ENCODE results near the gene MVB12B. TPM values are rescaled to one million over a fixed set of nuclear protein-coding genes. Genes with fewer than 3 reads are reported as not detected.
A peak's percentile ranks its signal among the peaks of the same experiment; 100 is the strongest.

Gene MVB12B
- total and polyA plus RNA-seq, 8 donors, result 19.9 to 25.3 (median 22.8) TPM

DNA sequence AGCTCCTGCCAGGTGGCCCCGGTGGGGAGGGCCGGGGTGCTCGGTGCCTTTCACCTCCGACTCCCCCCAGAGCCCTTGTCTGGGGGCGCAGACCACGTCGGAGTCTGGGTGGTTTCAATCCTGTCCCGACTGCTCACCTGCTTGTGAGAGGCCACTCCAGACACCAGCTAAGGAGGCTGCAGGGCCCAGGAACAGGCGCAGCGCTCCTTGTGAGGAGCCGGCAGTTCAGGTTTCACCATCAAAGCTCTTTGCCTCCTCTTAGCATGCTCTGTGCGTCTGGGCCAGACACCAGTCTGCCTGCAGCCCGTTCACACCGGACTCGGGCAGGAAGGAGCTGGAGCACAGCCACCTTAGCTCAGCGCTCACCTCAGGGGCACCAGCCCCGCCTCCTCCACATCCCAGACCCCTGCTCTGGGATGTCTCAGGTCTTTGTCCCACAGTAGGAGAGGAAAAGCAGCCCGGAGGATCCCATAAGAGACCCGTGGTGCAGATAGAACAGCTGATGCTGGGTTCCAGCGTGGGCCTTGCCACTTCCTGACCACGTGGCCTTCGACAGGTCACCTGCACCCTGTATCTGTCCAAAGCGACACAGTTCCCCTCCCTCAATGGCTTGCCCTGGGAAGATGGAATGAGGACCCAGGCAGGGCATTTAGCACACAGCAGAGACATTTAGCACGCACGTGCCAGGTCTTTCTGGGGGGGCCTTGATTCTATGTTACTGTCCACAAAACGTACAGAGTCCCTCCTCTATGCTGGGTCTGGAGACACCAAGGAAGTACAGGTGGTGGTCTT, 180.9 kb downstream of the MVB12B start:
- Histone ChIP-seq H3K9me3 (no peaks in the 10 kb centered on the region), H3K27ac (no peak overlapping the region), H3K27me3 (peaks cover 0 to 6% of the 10 kb centered on the region in 2 donors), H3K4me3 (no peak overlapping the region), H3K4me1 (no peaks in the 10 kb centered on the region), H3K36me3 (peaks cover 0 to 23% of the 10 kb centered on the region in 2 donors)
- TF ChIP-seq, protein P1, sequence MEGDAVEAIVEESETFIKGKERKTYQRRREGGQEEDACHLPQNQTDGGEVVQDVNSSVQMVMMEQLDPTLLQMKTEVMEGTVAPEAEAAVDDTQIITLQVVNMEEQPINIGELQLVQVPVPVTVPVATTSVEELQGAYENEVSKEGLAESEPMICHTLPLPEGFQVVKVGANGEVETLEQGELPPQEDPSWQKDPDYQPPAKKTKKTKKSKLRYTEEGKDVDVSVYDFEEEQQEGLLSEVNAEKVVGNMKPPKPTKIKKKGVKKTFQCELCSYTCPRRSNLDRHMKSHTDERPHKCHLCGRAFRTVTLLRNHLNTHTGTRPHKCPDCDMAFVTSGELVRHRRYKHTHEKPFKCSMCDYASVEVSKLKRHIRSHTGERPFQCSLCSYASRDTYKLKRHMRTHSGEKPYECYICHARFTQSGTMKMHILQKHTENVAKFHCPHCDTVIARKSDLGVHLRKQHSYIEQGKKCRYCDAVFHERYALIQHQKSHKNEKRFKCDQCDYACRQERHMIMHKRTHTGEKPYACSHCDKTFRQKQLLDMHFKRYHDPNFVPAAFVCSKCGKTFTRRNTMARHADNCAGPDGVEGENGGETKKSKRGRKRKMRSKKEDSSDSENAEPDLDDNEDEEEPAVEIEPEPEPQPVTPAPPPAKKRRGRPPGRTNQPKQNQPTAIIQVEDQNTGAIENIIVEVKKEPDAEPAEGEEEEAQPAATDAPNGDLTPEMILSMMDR (IDR thresholded peaks at IDR 0.05), result no peak
- DNase-seq (peak in 2 of 4 donors; percentile 60 to 61), ATAC-seq (peak; percentile 68)
- intact Hi-C loops (cut with DNase I), result loop anchor here in 1 of 2 donors (10.0 kb wide), 1 partner anchor 47 kb away; no protein-coding TSS in a partner anchor

DNA sequence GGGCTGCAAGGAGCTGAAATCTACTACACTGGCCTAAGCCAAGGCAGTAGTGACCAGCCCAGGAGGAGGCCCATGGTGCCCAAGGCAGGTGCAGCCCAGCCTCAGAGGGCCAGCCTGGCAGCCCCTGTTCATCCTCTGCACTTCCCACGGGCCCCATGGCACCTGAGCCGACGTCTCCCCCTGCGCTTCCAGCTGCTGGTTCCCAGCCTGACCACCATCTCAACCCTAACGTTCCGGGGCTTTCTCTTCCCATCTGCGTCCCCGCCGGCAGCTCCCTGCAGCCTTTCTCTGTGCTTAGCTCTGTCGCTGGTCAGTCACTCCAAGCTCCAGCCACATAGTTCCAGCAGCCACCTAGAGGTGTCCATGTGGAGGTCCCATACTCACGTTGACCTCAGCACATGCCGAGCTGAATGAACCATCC, 181.6 kb downstream of the MVB12B start:
- Histone ChIP-seq H3K27ac (no peak overlapping the region), H3K4me3 (no peak overlapping the region), H3K9me3 (no peaks in the 10 kb centered on the region), H3K27me3 (peaks cover 4 to 12% of the 10 kb centered on the region in 2 donors), H3K36me3 (peaks cover 0 to 21% of the 10 kb centered on the region in 2 donors), H3K4me1 (no peaks in the 10 kb centered on the region)
- TF ChIP-seq, protein P1 (IDR thresholded peaks at IDR 0.05), result no peak
- peak in 1 of 4 donors; percentile 56 for DNase-seq
- intact Hi-C loops (cut with DNase I), result loop anchor here in 1 of 2 donors (10.0 kb wide), 1 partner anchor 47 kb away; no protein-coding TSS in a partner anchor
- ATAC-seq, result no peak

DNA sequence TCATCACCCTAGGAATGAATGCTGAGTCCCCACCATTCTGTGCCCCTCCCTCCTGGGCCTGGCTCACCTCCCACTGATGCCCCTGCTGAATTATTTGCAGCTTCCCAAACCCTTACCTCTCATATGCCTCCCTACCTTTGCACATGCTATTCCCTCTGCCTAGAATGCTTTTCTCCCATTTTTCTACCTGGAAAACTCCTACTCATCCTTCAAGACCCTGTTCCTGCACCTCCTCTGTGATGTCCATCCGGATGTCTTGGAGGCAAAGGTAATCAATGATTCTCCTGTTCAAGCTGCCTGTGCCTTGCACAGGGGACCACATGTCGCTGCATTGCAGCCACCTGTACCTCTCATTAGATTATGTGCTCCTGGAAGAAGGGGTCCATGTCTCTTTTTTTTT, 182.3 kb downstream of the MVB12B start:
- TF ChIP-seq, protein P1 (IDR thresholded peaks at IDR 0.05), result no peak
- intact Hi-C loops (cut with DNase I), result loop anchor here in 1 of 2 donors (10.0 kb wide), 1 partner anchor 46 kb away; no protein-coding TSS in a partner anchor
- H3K36me3 ChIP-seq, result peaks cover 0 to 13% of the 10 kb centered on the region in 2 donors
- no peak for ATAC-seq
- no peak overlapping the region for H3K4me3 ChIP-seq
- no peak overlapping the region for H3K27ac ChIP-seq
- H3K27me3 ChIP-seq, result peaks cover 11 to 20% of the 10 kb centered on the region in 2 donors
- no peak for DNase-seq
- H3K4me1 ChIP-seq, result peaks cover under 1 to 4% of the 10 kb centered on the region in 2 donors
- no peaks in the 10 kb centered on the region for H3K9me3 ChIP-seq

DNA sequence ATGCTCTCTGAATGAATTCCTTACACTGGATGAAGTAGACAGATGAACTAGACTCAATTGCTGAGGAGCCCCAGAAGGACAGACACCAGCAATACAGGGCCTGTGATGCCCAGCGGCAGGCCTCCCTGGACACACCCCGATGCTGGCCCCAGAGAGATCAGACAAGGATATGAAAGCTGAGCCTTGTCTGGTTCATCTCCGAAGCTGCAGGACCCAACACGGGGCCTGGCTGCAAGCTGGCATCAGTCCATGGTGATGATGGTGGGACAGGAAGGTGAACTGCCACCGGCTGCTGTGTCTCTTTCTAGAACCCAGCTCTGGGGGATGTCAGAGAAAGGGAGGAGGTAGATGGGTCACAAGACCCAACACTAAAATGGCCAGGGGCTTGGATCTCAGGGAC, 183.1 kb downstream of the MVB12B start:
- intact Hi-C loops (cut with DNase I), result loop anchor here in 1 of 2 donors (10.0 kb wide), 1 partner anchor 45 kb away; no protein-coding TSS in a partner anchor
- no peak for ATAC-seq

More for the DNA sequence above, 183.1 kb downstream of the MVB12B start:
- Histone ChIP-seq H3K36me3 (peaks cover 0 to 5% of the 10 kb centered on the region in 2 donors), H3K9me3 (no peaks in the 10 kb centered on the region), H3K4me3 (no peak overlapping the region), H3K27ac (no peak overlapping the region), H3K4me1 (peaks cover 3 to 11% of the 10 kb centered on the region in 2 donors), H3K27me3 (peaks cover 19 to 28% of the 10 kb centered on the region in 2 donors)
- TF ChIP-seq, protein P1 (IDR thresholded peaks at IDR 0.05), result no peak
- DNase-seq, result peak in 1 of 4 donors; percentile 24

Data from left lung (tissue), 10 donors.